NCI-H1417 treated with DMSO at 0.1 percent for 48 hours (cell line): Measurements from ENCODE around the gene UNC13B.

Source experiments
- DNase-seq: peaks from one replicate; lab custom pipeline; 2025; lab: John Stamatoyannopoulos, UW

UNC13B gene

DNA sequence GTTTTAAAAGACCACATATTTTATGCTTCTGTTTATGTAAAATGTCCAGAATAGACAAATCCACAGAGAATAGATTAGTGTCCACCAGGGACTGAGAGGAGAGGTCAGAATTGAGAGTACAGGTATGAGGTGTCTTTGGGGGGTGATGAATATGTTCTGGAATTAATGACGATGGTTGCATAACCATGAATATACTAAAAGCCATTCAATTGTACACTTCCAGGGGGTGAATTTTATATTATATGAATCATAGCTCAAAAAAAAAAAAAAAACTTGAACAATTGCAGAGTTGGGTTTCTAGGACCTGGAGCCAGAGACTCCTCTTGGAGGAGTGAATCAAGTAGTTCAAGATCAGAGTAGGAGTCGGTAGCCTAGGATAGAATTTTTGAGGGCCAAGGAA is 270.3 kb downstream of the UNC13B start:
- DNase-seq, result no peak

DNA sequence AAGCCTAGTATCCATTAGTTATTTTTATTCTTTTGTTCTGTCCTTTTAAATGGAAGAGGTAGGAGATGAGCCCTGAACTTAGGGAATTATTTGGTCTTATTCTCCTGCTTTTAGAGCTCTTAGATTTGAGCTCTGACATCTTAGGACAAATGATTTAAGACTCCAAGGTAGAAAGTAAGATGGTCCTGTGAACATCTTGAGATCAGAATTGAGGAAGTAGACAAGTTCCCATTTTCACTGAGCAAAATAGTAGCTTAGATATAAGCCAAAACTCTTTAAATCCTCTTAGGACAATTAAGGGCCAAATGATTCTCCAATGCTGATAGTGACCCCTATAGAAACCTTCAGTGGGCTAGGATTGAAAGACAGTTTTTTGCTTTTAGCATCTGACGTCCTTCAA is 275.1 kb downstream of the UNC13B start:
- no peak for DNase-seq

DNA sequence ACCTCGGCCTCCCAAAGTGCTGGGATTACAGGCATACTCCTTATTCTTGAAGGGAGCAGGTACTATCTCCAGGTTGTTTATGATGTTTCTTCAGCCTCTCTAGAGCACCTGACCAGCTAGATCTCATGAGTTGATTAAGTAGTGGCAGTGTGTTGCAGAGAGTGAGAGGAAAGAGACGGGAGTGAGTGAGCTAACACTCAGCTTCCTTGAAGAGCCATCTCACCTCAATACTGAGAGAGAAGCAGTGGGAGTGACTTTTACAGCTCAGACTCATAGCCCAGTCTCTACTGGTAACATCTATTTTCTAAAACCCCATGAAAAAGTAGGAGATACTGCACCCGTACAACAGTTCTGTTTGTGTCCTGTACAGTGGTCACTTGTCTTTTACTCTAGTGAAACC is 284.2 kb downstream of the UNC13B start:
- no peak for DNase-seq

DNA sequence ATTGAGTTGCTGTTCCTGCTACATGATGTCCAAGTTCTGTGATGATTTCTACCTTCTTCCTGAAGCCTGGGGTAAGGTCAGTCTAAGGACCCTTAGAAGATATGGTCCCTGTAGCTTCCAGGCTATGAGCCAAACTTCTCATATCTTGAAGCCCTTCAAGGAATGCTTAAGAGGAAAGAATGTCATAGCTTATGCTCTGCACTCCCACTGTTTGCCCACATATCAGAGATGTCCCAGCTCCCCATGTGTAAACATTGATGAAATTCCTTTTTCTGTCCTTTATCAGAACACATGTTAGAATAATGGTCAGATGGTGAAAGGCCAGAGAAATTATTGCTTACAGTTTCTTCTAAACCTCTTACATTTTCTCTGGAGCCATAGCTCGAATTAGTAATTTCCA is 286.7 kb downstream of the UNC13B start:
- DNase-seq, result no peak

DNA sequence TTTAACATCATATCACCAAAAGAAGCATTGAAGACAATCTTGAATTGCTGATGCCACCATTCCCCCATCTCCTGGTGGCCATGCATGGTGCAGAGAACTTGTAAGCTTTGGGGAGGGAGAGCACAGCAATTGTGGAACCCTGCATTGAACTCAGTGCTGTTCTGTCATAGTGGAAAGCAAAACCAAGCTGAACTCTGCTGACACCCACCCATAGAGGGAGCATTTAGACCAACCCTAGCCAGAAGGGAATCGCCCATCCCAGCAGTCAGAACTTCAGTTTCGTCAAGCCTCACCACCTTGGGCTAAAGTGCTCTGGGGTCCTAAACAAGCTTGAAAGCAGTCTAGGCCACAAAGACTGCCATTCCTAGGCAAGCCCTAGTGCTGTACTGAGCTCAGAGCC is 290.7 kb downstream of the UNC13B start:
- DNase-seq, result no peak

DNA sequence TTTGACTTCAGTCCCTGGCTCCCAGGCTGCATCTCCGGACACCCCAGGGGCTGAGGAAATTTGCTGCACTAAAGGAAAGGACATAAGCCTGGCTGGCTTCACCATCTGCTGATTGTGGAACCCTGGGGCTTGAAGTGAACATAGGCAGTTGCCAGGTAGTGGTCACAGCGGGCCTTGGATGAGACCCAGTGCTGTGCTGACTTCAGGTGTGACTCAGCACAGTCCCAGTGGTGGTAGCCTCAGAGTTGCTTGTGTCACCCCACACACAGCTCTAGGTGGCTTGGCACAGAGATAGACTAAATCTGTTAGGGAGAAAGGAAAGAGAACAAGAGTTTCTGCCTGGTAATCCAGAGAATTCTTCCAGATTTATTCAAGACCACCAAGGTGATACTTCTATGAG is 292.0 kb downstream of the UNC13B start:
- DNase-seq, result no peak
